ENCODE data around the gene SLC9A3. TPM values are rescaled to one million over a fixed set of nuclear protein-coding genes. Genes with fewer than 3 reads are reported as not detected.

The SLC9A3 gene
- total RNA-seq, 1 donor from 2014 or later, result 1.0 TPM

GRCh38 chr5:482021-482420 lies 42.2 kb downstream of the SLC9A3 start:
- no peak for DNase-seq (ENCODE audit: low spot score)
- intact Hi-C loops (cut with DNase I), result no loop called here

GRCh38 chr5:481347-481746 lies 42.9 kb downstream of the SLC9A3 start:
- intact Hi-C loops (cut with DNase I), result no loop called here
- DNase-seq (ENCODE audit: low spot score), result no peak

GRCh38 chr5:479566-480319 lies 44.5 kb downstream of the SLC9A3 start:
- DNase-seq (ENCODE audit: low spot score), result no peak
- intact Hi-C loops (cut with DNase I), result loop anchor here (10.0 kb wide), 1 partner anchor 405 kb away; no protein-coding TSS in a partner anchor

GRCh38 chr5:478982-479535 lies 45.2 kb downstream of the SLC9A3 start:
- intact Hi-C loops (cut with DNase I), result loop anchor here (10.0 kb wide), 1 partner anchor 406 kb away; no protein-coding TSS in a partner anchor
- no peak for DNase-seq (ENCODE audit: low spot score)

GRCh38 chr5:478369-478981 lies 45.8 kb downstream of the SLC9A3 start:
- no peak for DNase-seq (ENCODE audit: low spot score)
- intact Hi-C loops (cut with DNase I), result loop anchor here (10.0 kb wide), 1 partner anchor 406 kb away; no protein-coding TSS in a partner anchor

- intact Hi-C loops (cut with DNase I), result loop anchor here (10.0 kb wide), 1 partner anchor 407 kb away; no protein-coding TSS in a partner anchor
- no peak for DNase-seq (ENCODE audit: low spot score)
Observed at GRCh38 chr5:477871-478270, 46.4 kb downstream of the SLC9A3 start.

GRCh38 chr5:477247-477646 lies 47.0 kb downstream of the SLC9A3 start:
- no peak for DNase-seq (ENCODE audit: low spot score)
- intact Hi-C loops (cut with DNase I), result loop anchor here (10.0 kb wide), 1 partner anchor 408 kb away; no protein-coding TSS in a partner anchor

- intact Hi-C loops (cut with DNase I), result loop anchor here (10.0 kb wide), 1 partner anchor 408 kb away; no protein-coding TSS in a partner anchor
- no peak for DNase-seq (ENCODE audit: low spot score)
Observed at GRCh38 chr5:476814-477175, 47.5 kb downstream of the SLC9A3 start.

- intact Hi-C loops (cut with DNase I), result loop anchor here (10.0 kb wide), 1 partner anchor 409 kb away; no protein-coding TSS in a partner anchor
- no peak for DNase-seq (ENCODE audit: low spot score)
Observed at GRCh38 chr5:476102-476813, 48.0 kb downstream of the SLC9A3 start.

GRCh38 chr5:475704-476101 lies 48.5 kb downstream of the SLC9A3 start:
- no peak for DNase-seq (ENCODE audit: low spot score)
- intact Hi-C loops (cut with DNase I), result loop anchor here (10.0 kb wide), 1 partner anchor 409 kb away; no protein-coding TSS in a partner anchor

- peak; percentile 72 for DNase-seq (ENCODE audit: low spot score)
- intact Hi-C loops (cut with DNase I), result loop anchor here (5.0 to 10.0 kb wide), 2 partner anchors 137 to 410 kb away; partner anchors contain the start of gene CEP72
Observed at GRCh38 chr5:474840-475661, 49.2 kb downstream of the SLC9A3 start.

- DNase-seq (ENCODE audit: low spot score), result peak; percentile 51
- intact Hi-C loops (cut with DNase I), result loop anchor here (5.0 to 10.0 kb wide), 2 partner anchors 138 to 410 kb away; partner anchors contain the start of gene CEP72
Observed at GRCh38 chr5:474232-474839, 49.9 kb downstream of the SLC9A3 start.

- DNase-seq (ENCODE audit: low spot score), result peak; percentile 74
- intact Hi-C loops (cut with DNase I), result loop anchor here (1.0 to 10.0 kb wide), 3 partner anchors 139 to 411 kb away; partner anchors contain the start of genes CEP72 and PDCD6
Observed at GRCh38 chr5:473551-474192, 50.6 kb downstream of the SLC9A3 start.

- peak; percentile 94 for DNase-seq (ENCODE audit: low spot score)
- intact Hi-C loops (cut with DNase I), result loop anchor here (1.0 to 10.0 kb wide), 3 partner anchors 139 to 412 kb away; partner anchors contain the start of genes CEP72 and PDCD6
Observed at GRCh38 chr5:472656-473550, 51.3 kb downstream of the SLC9A3 start.

GRCh38 chr5:472076-472655 lies 52.1 kb downstream of the SLC9A3 start:
- intact Hi-C loops (cut with DNase I), result loop anchor here (5.0 to 10.0 kb wide), 2 partner anchors 140 to 413 kb away; partner anchors contain the start of gene CEP72
- peak; percentile 76 for DNase-seq (ENCODE audit: low spot score)

GRCh38 chr5:471750-472058 lies 52.5 kb downstream of the SLC9A3 start:
- intact Hi-C loops (cut with DNase I), result loop anchor here (2.0 to 10.0 kb wide), 3 partner anchors 29 to 413 kb away; partner anchors contain the start of genes CEP72 and EXOC3
- DNase-seq (ENCODE audit: low spot score), result no peak

All from cardiac septum (tissue), 1 donor.